A549 (cell line): ENCODE data around the gene ETS2.

ENCODE experiments used
- EP300 ChIP-seq, 2 experiments: fragments of >200 bp; sonication (Bioruptor Twin); formaldehyde crosslinking; IDR thresholded peaks; 2 replicates in 1 of 2; 3 replicates in 1 of 2; pipeline ENCODE4 v1.6.1; 2016 to 2017
- NR3C1 ChIP-seq: fragments of >200 bp; sonication (Bioruptor Twin); formaldehyde crosslinking; IDR thresholded peaks from 3 replicates; pipeline ENCODE4 v1.6.1; 2017

DNA sequence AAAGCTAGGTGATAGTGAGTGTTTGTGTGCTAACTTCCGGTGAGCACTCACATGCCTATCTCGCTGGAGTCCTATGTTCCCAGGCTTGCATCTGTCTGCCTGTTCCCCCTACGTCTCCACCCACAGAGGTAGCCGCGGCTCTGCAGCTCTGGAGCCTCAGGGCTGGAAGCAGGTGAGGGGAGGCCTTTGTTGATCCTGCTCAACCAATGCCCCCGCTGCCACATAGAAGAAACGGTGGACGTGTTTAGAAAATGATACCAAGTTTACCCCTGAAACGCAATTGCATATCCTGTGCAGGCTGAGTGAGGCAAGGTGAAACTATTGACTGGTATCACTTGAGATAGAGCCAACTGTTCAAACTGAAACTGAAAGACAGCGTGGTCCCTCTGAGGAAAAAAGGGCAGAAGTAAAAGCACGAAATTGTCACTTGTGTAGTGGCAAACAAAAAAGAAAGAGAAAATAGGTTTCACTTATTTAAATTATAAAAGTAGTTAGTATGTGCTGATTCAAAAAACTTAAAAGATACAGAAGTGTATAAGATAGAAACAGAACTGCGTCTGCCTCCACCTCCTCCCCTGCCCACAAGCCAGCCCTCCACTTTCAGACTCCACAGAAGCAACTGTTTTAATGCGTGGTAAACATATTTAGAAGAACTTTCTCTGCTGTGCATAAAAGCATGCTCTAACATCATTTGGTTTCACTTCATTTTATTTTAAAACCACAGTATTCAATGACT, 38.6 kb upstream of the ETS2 start:
- no peak for TF ChIP-seq EP300 (IDR thresholded peaks at IDR 0.05)
- no peak for TF ChIP-seq NR3C1
